Measurements from ENCODE around the gene PHLPP1.

PHLPP1 gene

DNA sequence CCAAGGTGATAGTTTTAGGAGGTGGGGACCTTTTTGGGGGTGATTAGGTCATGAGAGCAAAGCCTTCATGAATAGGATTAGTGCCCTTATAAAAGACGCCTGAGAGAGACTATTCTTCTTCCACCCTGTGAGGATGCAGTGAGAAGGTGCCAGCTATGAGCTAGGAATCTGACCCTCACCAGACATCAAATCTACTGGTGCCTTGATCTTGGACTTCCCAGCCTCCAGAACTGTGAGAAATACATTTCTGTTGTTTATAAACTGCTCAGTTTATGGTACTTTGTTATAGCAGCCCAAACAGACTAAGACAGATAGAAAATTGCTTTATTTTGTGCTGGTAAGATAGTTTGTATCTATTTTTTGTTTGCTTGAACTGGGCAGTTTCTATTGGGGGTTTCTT lies 40.1 kb downstream of the PHLPP1 start:
- DNase-seq (ENCODE audit: low read depth), result no peak
- H3K4me3 ChIP-seq (ENCODE audit: low read depth, low read length), result no peak overlapping the region
- TF ChIP-seq CTCF (IDR thresholded peaks at IDR 0.05; ENCODE audit: insufficient read depth, low read depth, low read length, missing control alignments), result no peak

- DNase-seq (ENCODE audit: low read depth), result no peak
- H3K4me3 ChIP-seq (ENCODE audit: low read depth, low read length), result no peak overlapping the region
- no peak for TF ChIP-seq CTCF (IDR thresholded peaks at IDR 0.05; ENCODE audit: insufficient read depth, low read depth, low read length, missing control alignments)
Measured at GRCh38 chr18:62755946-62756345, 40.6 kb downstream of the PHLPP1 start.

GRCh38 chr18:62757399-62758010 lies 42.2 kb downstream of the PHLPP1 start:
- no peak overlapping the region for H3K4me3 ChIP-seq (ENCODE audit: low read depth, low read length)
- DNase-seq (ENCODE audit: low read depth), result no peak
- no peak for TF ChIP-seq CTCF (IDR thresholded peaks at IDR 0.05; ENCODE audit: insufficient read depth, low read depth, low read length, missing control alignments)

DNA sequence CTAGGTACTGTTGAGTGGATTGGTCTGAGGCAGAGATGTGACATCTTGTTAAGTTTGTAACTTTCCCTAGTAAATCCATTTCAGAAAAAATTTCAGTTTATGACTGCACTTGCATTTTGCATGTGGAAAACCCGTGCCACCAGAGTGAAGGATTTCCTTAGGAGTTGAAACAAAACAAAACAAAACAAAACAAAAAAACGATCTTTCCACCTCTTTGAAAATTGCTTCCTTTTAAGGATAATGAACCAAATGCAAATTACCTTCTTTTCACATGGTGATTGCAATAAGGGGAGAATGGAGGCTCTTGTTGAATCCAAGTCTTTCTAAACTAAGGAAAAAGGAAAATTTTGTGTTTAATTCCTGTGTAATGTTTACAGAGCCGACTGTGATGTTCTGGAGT lies 43.2 kb downstream of the PHLPP1 start:
- TF ChIP-seq CTCF (IDR thresholded peaks at IDR 0.05; ENCODE audit: insufficient read depth, low read depth, low read length, missing control alignments), result no peak
- H3K4me3 ChIP-seq (ENCODE audit: low read depth, low read length), result no peak overlapping the region
- no peak for DNase-seq (ENCODE audit: low read depth)

DNA sequence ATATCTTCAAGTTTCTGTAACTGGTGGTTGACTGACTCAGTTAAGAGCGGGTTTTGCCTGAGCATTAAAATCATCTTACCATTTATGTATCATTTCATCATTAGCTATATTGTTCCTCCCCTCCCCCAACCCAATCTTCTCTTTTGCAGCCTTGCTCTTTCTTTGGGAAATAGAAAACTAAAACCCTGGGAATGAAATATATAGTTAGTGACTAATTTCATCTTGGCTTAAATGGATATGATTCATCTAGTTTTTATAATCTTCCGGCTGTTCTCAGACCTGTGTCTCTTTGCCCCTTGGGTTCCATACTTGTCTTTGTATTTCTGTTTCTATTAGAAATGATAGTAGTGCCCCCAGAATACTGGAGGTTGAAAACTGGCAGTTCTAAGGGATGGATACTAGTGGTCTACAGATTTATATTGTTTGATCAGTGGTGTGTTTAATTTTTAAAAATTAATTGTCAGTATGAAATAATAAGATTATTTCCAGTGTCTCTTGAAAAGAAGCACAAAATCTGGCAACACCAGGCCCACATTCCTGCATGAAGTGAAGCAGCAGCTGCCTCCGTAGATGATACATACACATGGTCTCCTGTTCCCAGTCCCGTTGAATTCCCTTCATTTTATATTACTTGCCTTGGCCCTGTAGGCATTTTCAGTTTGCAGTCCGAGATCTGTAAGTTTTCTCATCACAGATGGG lies 44.5 kb downstream of the PHLPP1 start:
- H3K4me3 ChIP-seq (ENCODE audit: low read depth, low read length), result no peak overlapping the region
- no peak for TF ChIP-seq CTCF (IDR thresholded peaks at IDR 0.05; ENCODE audit: insufficient read depth, low read depth, low read length, missing control alignments)
- no peak for DNase-seq (ENCODE audit: low read depth)

GRCh38 chr18:62760403-62760734 lies 45.0 kb downstream of the PHLPP1 start:
- no peak overlapping the region for H3K4me3 ChIP-seq (ENCODE audit: low read depth, low read length)
- no peak for DNase-seq (ENCODE audit: low read depth)
- TF ChIP-seq CTCF (IDR thresholded peaks at IDR 0.05; ENCODE audit: insufficient read depth, low read depth, low read length, missing control alignments), result no peak

GRCh38 chr18:62763101-62763521 lies 47.8 kb downstream of the PHLPP1 start:
- H3K4me3 ChIP-seq (ENCODE audit: low read depth, low read length), result no peak overlapping the region
- peak; percentile 63 for DNase-seq (ENCODE audit: low read depth)
- no peak for TF ChIP-seq CTCF (IDR thresholded peaks at IDR 0.05; ENCODE audit: insufficient read depth, low read depth, low read length, missing control alignments)

Data from GM12865 (cell line).